HG02884 (cell line): Measurements from ENCODE around the gene MMP7.
"Not testable (repeated sequence)": the region's sequence is repeated elsewhere in the genome, so short reads cannot be mapped to it uniquely, and the experiment has no call there.

ENCODE experiments used
- ATAC-seq: cut with Tn5 transposase; IDR thresholded peaks from one replicate; pipeline ENCODE4 v1.9.1; 2021; ENCODE audit warnings: mild to moderate bottlenecking, moderate library complexity; ENCODE audit not compliant: unreplicated experiment

The MMP7 gene

DNA sequence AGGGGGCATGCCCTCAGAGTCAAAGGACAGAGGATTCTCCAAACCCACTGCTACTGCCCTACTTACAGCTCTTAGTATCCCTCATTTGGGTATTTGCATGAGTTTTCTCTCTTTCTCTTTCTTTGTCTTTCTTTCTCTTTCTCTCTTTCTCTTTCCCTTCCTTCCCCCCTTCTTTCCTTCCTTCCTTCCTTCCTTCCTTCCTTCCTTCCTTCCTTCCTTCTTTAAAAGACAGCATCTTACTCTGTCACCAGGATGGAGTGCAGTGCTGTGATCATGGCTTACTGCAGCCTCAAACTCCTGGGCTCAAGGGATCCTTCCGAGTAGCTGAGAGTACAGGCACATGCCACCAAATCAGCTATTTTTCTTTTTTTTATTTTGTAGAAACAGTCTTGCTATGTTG, 14.0 kb upstream of the MMP7 start:
- ATAC-seq: no peak

DNA sequence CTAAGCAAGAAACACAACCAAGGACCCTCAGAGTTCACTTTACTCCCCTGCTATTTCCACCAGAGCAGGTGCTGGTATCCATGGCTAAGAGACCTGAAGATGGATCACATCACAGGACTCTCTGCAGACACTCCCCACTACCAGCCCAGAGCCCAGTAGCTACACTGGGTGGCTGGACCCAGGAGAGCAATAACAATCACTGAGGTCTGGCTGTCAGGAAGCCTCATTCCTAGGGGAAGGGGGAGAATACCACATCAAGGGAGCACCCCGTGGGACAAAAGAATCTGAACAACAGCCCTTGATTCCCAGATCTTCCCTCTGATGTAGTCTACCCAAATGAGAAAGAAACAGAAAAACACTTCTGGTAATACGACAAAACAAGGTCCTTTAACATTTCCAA, 9.0 kb upstream of the MMP7 start:
- ATAC-seq: no peak

- ATAC-seq: no peak
Measured at GRCh38 chr11:102538932-102539331, 8.4 kb upstream of the MMP7 start.

- ATAC-seq: no peak
Measured at GRCh38 chr11:102534261-102534872, 3.8 kb upstream of the MMP7 start.

DNA sequence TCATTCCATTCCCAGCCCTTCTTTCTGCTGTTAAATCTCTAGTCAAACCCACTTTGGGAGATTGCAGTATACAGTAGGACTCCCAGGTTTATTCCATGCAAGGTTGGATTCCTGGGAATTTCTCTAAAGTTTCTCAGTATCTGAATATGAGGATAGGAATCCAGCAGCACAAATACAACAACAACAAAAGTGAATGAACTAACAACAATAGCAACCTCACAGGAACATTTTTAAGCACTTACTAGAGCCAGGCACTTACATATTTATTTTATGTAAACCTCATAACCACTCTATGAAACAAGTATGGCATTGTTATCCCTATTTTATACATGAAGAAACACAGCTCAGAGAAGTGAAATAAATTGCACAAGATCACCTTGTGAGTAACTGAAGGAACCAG, 1.9 kb downstream of the MMP7 start:
- no peak for ATAC-seq

DNA sequence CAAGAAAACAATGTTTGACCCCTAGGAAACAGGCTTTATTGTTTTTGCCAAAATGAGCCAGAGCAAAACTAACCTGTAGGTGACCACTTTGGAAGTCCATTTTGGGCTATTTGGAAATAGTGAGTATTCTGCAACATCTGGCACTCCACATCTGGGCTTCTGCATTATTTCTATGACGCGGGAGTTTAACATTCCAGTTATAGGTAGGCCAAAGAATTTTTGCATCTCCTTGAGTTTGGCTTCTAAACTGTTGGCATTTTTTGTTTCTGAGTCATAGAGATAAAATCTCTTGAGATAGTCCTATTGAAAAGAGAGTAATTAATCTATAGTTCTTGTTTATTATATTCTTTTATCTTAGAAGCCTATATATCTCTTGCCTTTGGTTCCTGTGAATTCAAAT, 2.9 kb downstream of the MMP7 start:
- no peak for ATAC-seq

GRCh38 chr11:102527041-102527440, 3.5 kb downstream of the MMP7 start:
- no peak for ATAC-seq

- ATAC-seq: no peak
Measured at GRCh38 chr11:102523887-102524286, 6.7 kb downstream of the MMP7 start.

GRCh38 chr11:102523189-102523570, 7.4 kb downstream of the MMP7 start:
- ATAC-seq: no peak

DNA sequence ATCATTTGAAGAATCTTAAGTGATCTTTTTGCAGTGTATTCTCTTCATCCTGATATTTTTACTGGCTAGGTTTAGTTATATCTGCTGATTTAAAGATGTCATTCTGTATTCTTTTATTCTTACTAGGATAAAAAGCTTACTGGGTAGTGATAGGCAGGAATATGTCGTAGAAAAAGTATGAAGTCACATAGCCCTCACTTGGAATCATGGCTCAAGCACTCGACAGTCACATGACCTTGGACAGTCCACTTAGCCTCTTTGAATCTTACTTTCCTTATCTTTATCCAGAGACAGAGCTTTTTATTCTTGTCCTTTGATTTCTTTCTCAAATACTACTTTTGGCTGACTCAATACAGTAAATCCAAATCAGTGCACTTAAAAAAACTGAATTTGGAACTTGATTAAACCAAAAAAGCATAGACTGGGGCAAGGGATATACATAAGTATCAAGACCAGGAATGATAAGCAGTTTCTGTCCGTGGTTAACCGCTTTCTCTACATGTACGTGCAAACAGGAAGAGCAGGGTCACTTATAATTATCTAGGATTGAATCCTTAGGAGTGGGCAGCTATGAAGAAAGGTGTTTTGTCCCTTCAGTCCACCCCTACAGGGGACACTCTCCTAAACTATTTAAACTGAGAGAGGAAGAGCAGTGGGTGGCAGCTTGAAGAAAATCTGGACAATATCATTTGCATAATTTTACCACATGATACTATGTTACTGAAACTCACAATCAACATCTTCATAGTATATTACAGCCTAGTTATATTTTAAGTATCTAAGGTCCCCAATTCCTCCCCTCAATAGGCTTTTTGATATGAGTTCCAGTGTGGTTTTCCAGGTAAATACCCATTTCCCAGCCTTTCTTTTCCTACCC, 8.0 kb downstream of the MMP7 start:
- ATAC-seq: peak; percentile 71

GRCh38 chr11:102521121-102521520, 9.4 kb downstream of the MMP7 start:
- no peak for ATAC-seq

DNA sequence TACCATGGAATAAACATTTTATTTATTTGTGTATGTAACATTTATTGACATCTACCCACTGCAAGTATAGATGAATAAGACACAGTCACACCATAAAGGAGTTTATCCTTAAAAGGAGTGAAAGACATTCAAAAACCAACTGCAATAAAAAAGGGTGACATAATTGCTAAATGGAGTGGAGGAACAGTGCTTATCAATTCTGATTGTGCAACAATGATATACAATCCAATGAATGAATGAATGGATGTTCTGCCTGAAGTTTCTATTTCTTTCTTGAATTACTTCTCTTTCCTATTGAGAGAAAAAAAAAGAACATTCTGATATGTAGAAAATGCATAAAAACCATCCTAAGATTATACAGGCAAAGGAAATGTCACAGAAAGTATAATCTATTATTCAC, 10.0 kb downstream of the MMP7 start:
- ATAC-seq: no peak

- no peak for ATAC-seq
Measured at GRCh38 chr11:102518296-102519094, 12.1 kb downstream of the MMP7 start.

- no peak for ATAC-seq
Measured at GRCh38 chr11:102517670-102518069, 12.9 kb downstream of the MMP7 start.

- no peak for ATAC-seq
Measured at GRCh38 chr11:102516179-102516578, 14.4 kb downstream of the MMP7 start.

GRCh38 chr11:102513869-102514268, 16.7 kb downstream of the MMP7 start:
- no peak for ATAC-seq

GRCh38 chr11:102510439-102511135, 20.0 kb downstream of the MMP7 start:
- no peak for ATAC-seq

GRCh38 chr11:102502831-102503230, 27.7 kb downstream of the MMP7 start:
- ATAC-seq: not testable (repeated sequence)

DNA sequence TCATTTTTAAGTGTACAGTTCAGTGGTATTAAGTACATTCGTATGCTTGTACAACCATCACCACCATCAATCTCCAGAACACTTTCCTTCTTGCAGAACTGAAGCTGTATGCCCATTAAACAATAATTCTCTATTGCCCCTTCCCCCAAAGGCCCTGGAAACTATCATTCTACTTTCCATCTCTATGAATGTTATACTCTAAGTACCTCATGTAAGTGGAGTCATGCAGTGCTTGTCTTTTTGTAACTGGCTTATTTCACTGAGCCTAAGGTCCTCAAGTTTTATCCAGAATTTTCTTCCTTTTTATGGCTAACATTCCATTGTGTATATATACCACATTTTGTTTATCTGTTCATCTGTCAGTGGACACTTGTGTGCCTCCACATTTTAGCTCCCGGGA, 29.7 kb downstream of the MMP7 start:
- ATAC-seq: no peak

DNA sequence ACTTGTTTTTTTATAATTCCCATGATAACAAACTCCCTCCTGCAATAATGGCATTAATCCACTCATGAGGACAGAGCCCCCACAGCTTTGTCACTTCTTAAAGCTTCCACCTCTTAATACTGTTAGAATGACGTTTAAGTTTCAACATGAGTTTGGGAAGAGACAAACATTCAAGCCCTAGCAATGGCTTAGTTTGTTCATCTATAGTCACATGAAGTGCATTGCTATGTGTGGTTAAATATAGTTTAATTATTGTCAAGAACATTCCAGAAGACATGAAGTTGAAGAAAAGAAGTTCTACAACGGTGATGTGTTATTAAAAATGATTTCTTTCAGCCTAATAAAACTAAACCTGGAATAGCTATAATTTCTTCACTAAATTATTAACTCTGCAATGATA, 30.6 kb downstream of the MMP7 start:
- no peak for ATAC-seq

DNA sequence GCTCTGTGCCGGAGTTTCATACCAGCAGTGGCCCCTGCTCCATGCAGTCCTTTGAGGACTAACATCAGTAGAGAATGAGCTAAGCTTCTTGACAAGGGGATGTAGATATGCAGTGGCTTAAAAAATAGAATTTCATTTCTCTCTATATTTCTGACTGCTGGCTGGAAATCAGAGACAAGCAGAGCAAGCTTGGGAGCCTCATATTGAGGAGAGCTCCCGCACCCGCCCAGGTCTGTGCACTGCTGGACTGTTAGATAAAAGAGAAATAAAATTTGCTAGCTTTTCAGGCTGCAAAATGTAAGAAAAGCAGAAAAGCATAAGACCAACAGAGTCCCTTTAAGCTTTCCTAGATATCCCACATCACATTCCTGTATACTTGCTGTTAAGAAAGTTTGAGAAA, 31.4 kb downstream of the MMP7 start:
- ATAC-seq: no peak
